Activated CD4-positive, alpha-beta T cell treated with anti-CD3 and anti-CD28 coated beads for 36 hours (primary cell): Measurements from ENCODE around the gene SCD. TPM values are rescaled to one million over a fixed set of nuclear protein-coding genes. Genes with fewer than 3 reads are reported as not detected.

ENCODE experiments used
- ATAC-seq: fragments of 200-7000 bp; cut with Tn5 transposase; one replicate; pipeline ENCODE4 v1.10.0; 2021; ENCODE audit warnings: mild to moderate bottlenecking, moderate library complexity
- CTCF ChIA-PET: fragments of 350-600 bp; sonication (Branson Sonifier 250); formaldehyde crosslinking; loops from one replicate; lab custom pipeline; 2021; ENCODE audit warnings: antibody characterized with exemption; lab: Charles Lee
- POLR2A ChIA-PET: fragments of 350-600 bp; sonication (Branson Sonifier 250); formaldehyde crosslinking; loops from one replicate; lab custom pipeline; 2021; ENCODE audit warnings: antibody characterized with exemption, inconsistent platforms; lab: Charles Lee
- DNase-seq: peaks from one replicate; pipeline ENCODE4 v3.0.0-alpha.2; 2020
- H3K27ac Mint-ChIP-seq: one replicate; pipeline ENCODE4 v1.8.0; 2021; ENCODE audit warnings: mixed read lengths
- H3K27me3 Mint-ChIP-seq: one replicate; pipeline ENCODE4 v1.8.0; 2021; ENCODE audit warnings: mixed read lengths
- H3K36me3 Mint-ChIP-seq: one replicate; pipeline ENCODE4 v1.8.0; 2021; ENCODE audit warnings: low read depth, mixed read lengths
- H3K4me1 Mint-ChIP-seq: one replicate; pipeline ENCODE4 v1.8.0; 2021; ENCODE audit warnings: mixed read lengths
- H3K4me3 Mint-ChIP-seq: one replicate; pipeline ENCODE4 v1.8.0; 2021; ENCODE audit warnings: mild to moderate bottlenecking, moderate library complexity, mixed read lengths
- H3K9me3 Mint-ChIP-seq: one replicate; pipeline ENCODE4 v1.8.0; 2021; ENCODE audit warnings: low read depth, mixed read lengths
- intact Hi-C, 2 experiments: fragments of 100-400 bp; cut with DNase I in 1 of 2; cut with micrococcal nuclease in 1 of 2; formaldehyde crosslinking; loops; one replicate each; pipeline versions ENCODE4 v1.14.2 to v1.15.1; 2022 to 2024; cut with DNase I, micrococcal nuclease
- total RNA-seq, 2 experiments: library from RNA; stranded (reverse); gene quantifications; one replicate each; pipeline ENCODE4 v1.2.3, GENCODE V29; 2021

Gene SCD
- total RNA-seq, 2 experiments from 2014 or later = 203 to 206 TPM

GRCh38 chr10:100325158-100325557 lies 21.9 kb upstream of the SCD start:
- intact Hi-C loops = no loop called here
- peaks cover 3% of the 10 kb centered on the region for H3K27me3 Mint-ChIP-seq
- H3K4me1 Mint-ChIP-seq = peaks cover 13% of the 10 kb centered on the region
- no peak for DNase-seq
- CTCF ChIA-PET = interaction anchor here (0.7 to 1.7 kb wide), 3 partner anchors 14 to 211 kb away, joined by 3 to 5 read pairs (median 4); no protein-coding TSS in a partner anchor
- H3K27ac Mint-ChIP-seq = no peak overlapping the region
- ATAC-seq = no peak
- no peaks in the 10 kb centered on the region for H3K36me3 Mint-ChIP-seq
- POLR2A ChIA-PET = no interaction called here
- no peaks in the 10 kb centered on the region for H3K9me3 Mint-ChIP-seq
- H3K4me3 Mint-ChIP-seq = no peak overlapping the region

GRCh38 chr10:100327007-100327717 lies 19.9 kb upstream of the SCD start:
- POLR2A ChIA-PET = interaction anchor here (1.2 kb wide), 1 partner anchor 44 kb away, joined by 3 read pairs; no protein-coding TSS in a partner anchor
- Mint-ChIP-seq H3K4me3 (no peak overlapping the region), H3K27ac (peak overlapping the region; percentile 43)

GRCh38 chr10:100327718-100328009 lies 19.4 kb upstream of the SCD start:
- H3K4me1 Mint-ChIP-seq = peaks cover 13% of the 10 kb centered on the region
- no peak overlapping the region for H3K27ac Mint-ChIP-seq
- ATAC-seq (no peak), DNase-seq (no peak)
- ChIA-PET POLR2A (interaction anchor here (1.2 kb wide), 1 partner anchor 43 kb away, joined by 3 read pairs; no protein-coding TSS in a partner anchor), CTCF (interaction anchor here (0.9 to 2.4 kb wide), 4 partner anchors 11 to 111 kb away, joined by 3 to 7 read pairs (median 4); no protein-coding TSS in a partner anchor)
- intact Hi-C loops = no loop called here
- H3K4me3 Mint-ChIP-seq = no peak overlapping the region
- peaks cover 4% of the 10 kb centered on the region for H3K27me3 Mint-ChIP-seq
- H3K9me3 Mint-ChIP-seq = no peaks in the 10 kb centered on the region
- no peaks in the 10 kb centered on the region for H3K36me3 Mint-ChIP-seq

More at GRCh38 chr10:100327007-100327717, 19.9 kb upstream of the SCD start:
- peaks cover 4% of the 10 kb centered on the region for H3K27me3 Mint-ChIP-seq
- H3K36me3 Mint-ChIP-seq = no peaks in the 10 kb centered on the region
- peaks cover 13% of the 10 kb centered on the region for H3K4me1 Mint-ChIP-seq
- peak; percentile 65 for DNase-seq
- intact Hi-C loops = no loop called here
- peak; percentile 98 for ATAC-seq
- no peaks in the 10 kb centered on the region for H3K9me3 Mint-ChIP-seq
- CTCF ChIA-PET = interaction anchor here (0.5 to 2.4 kb wide), 6 partner anchors 10 to 236 kb away, joined by 3 to 7 read pairs (median 4); no protein-coding TSS in a partner anchor

GRCh38 chr10:100328198-100328597 lies 18.8 kb upstream of the SCD start:
- Mint-ChIP-seq H3K9me3 (no peaks in the 10 kb centered on the region), H3K4me1 (peaks cover 13% of the 10 kb centered on the region), H3K4me3 (no peak overlapping the region), H3K36me3 (no peaks in the 10 kb centered on the region), H3K27ac (no peak overlapping the region), H3K27me3 (peaks cover 4% of the 10 kb centered on the region)
- ChIA-PET CTCF (interaction anchor here (1.2 to 2.4 kb wide), 3 partner anchors 103 to 110 kb away, joined by 3 to 7 read pairs (median 4); no protein-coding TSS in a partner anchor), POLR2A (no interaction called here)
- intact Hi-C loops = no loop called here
- DNase-seq = no peak
- no peak for ATAC-seq

- CTCF ChIA-PET = interaction anchor here (0.8 to 1.6 kb wide), 6 partner anchors 10 to 182 kb away, joined by 3 to 5 read pairs (median 3); no protein-coding TSS in a partner anchor
- no peak within 1 kb of the TSS for H3K27ac Mint-ChIP-seq
- no peak within 1 kb of the TSS for H3K4me3 Mint-ChIP-seq
- POLR2A ChIA-PET = no interaction called here
- H3K36me3 Mint-ChIP-seq = no peaks in the 10 kb centered on the region
- intact Hi-C loops = no loop called here
- H3K9me3 Mint-ChIP-seq = no peaks in the 10 kb centered on the region
- no peak for DNase-seq
- peaks cover 13% of the 10 kb centered on the region for H3K4me1 Mint-ChIP-seq
- ATAC-seq = no peak
- peaks cover 4% of the 10 kb centered on the region for H3K27me3 Mint-ChIP-seq
These were observed 17.0 kb upstream of the SCD start, which contains the start of gene PKD2L1 for GRCh38 chr10:100330079-100330478. Gene PKD2L1 (minus strand): TSS chr10:100330228. CDS start chr10:100330103, 125 bp downstream.

GRCh38 chr10:100333106-100333505 lies 13.9 kb upstream of the SCD start:
- ChIA-PET CTCF (interaction anchor here (0.6 to 21.1 kb wide), 3 partner anchors 98 to 176 kb away, joined by 3 to 236 read pairs (median 3); no protein-coding TSS in a partner anchor), POLR2A (no interaction called here)
- ATAC-seq (no peak), DNase-seq (no peak)
- no peaks in the 10 kb centered on the region for H3K4me1 Mint-ChIP-seq
- no peak overlapping the region for H3K27ac Mint-ChIP-seq
- no peaks in the 10 kb centered on the region for H3K9me3 Mint-ChIP-seq
- H3K36me3 Mint-ChIP-seq = no peaks in the 10 kb centered on the region
- H3K27me3 Mint-ChIP-seq = peaks cover 4% of the 10 kb centered on the region
- intact Hi-C loops = no loop called here
- no peak overlapping the region for H3K4me3 Mint-ChIP-seq

- no peak for DNase-seq
- intact Hi-C loops = no loop called here
- Mint-ChIP-seq H3K27me3 (peaks cover 4% of the 10 kb centered on the region), H3K4me3 (no peak overlapping the region), H3K27ac (no peak overlapping the region), H3K9me3 (no peaks in the 10 kb centered on the region), H3K4me1 (no peaks in the 10 kb centered on the region), H3K36me3 (no peaks in the 10 kb centered on the region)
- ATAC-seq = no peak
- POLR2A ChIA-PET = no interaction called here
- CTCF ChIA-PET = interaction anchor here (0.5 to 21.1 kb wide), 7 partner anchors 16 to 209 kb away, joined by 3 to 236 read pairs (median 3); no protein-coding TSS in a partner anchor
These were observed 13.2 kb upstream of the SCD start for GRCh38 chr10:100333661-100334440.

GRCh38 chr10:100334762-100335161 lies 12.3 kb upstream of the SCD start:
- Mint-ChIP-seq H3K9me3 (no peaks in the 10 kb centered on the region), H3K36me3 (no peaks in the 10 kb centered on the region), H3K27ac (no peak overlapping the region), H3K4me3 (no peak overlapping the region), H3K4me1 (no peaks in the 10 kb centered on the region), H3K27me3 (peaks cover 1% of the 10 kb centered on the region)
- ChIA-PET POLR2A (no interaction called here), CTCF (interaction anchor here (0.5 to 21.1 kb wide), 6 partner anchors 10 to 184 kb away, joined by 3 to 236 read pairs (median 3); no protein-coding TSS in a partner anchor)
- ATAC-seq (no peak), DNase-seq (no peak)
- intact Hi-C loops = no loop called here

- Mint-ChIP-seq H3K27me3 (no peaks in the 10 kb centered on the region), H3K9me3 (no peaks in the 10 kb centered on the region), H3K4me1 (no peaks in the 10 kb centered on the region), H3K27ac (no peak overlapping the region), H3K36me3 (no peaks in the 10 kb centered on the region), H3K4me3 (no peak overlapping the region)
- ChIA-PET CTCF (interaction anchor here (0.6 to 21.1 kb wide), 14 partner anchors 11 to 180 kb away, joined by 3 to 236 read pairs (median 5); no protein-coding TSS in a partner anchor), POLR2A (no interaction called here)
- DNase-seq = peak; percentile 90
- intact Hi-C loops = loop anchor here (1.0 kb wide), 3 partner anchors 95 to 180 kb away; no protein-coding TSS in a partner anchor
- peak; percentile 85 for ATAC-seq
These were observed 8.5 kb upstream of the SCD start for GRCh38 chr10:100338434-100339036.

- ATAC-seq = no peak
- no peaks in the 10 kb centered on the region for H3K36me3 Mint-ChIP-seq
- H3K4me3 Mint-ChIP-seq = no peak overlapping the region
- H3K27me3 Mint-ChIP-seq = no peaks in the 10 kb centered on the region
- H3K4me1 Mint-ChIP-seq = peaks cover under 1% of the 10 kb centered on the region
- H3K27ac Mint-ChIP-seq = peak overlapping the region; percentile 26
- intact Hi-C loops = no loop called here
- CTCF ChIA-PET = interaction anchor here (0.6 to 21.1 kb wide), 13 partner anchors 11 to 761 kb away, joined by 3 to 236 read pairs (median 5); no protein-coding TSS in a partner anchor
- H3K9me3 Mint-ChIP-seq = no peaks in the 10 kb centered on the region
- no peak for DNase-seq
- POLR2A ChIA-PET = no interaction called here
These were observed 7.8 kb upstream of the SCD start for GRCh38 chr10:100339236-100339635.
